HG03460 (cell line): ENCODE data around the gene CBLC.

Source experiments
- ATAC-seq: cut with Tn5 transposase; IDR thresholded peaks from one replicate; pipeline ENCODE4 v1.9.1; 2021; ENCODE audit not compliant: unreplicated experiment

The CBLC gene

GRCh38 chr19:44777715-44778347 is at the start of gene CBLC:
CBLC (plus strand) TSS chr19:44777890; CDS start chr19:44777932, 42 bp downstream.
- ATAC-seq: no peak

- no peak for ATAC-seq
Measured at GRCh38 chr19:44728178-44728577, 49.5 kb upstream of the CBLC start.

- ATAC-seq: no peak
Measured at GRCh38 chr19:44729516-44730033, 48.1 kb upstream of the CBLC start.

GRCh38 chr19:44731081-44731480 is 46.6 kb upstream of the CBLC start:
- ATAC-seq: no peak

GRCh38 chr19:44731622-44732021 is 46.1 kb upstream of the CBLC start:
- no peak for ATAC-seq

- ATAC-seq: no peak
Measured at GRCh38 chr19:44732235-44733014, 45.3 kb upstream of the CBLC start.

- no peak for ATAC-seq
Measured at GRCh38 chr19:44734357-44734756, 43.3 kb upstream of the CBLC start.

- no peak for ATAC-seq
Measured at GRCh38 chr19:44735011-44735410, 42.7 kb upstream of the CBLC start.

- no peak for ATAC-seq
Measured at GRCh38 chr19:44737238-44738071, 40.2 kb upstream of the CBLC start.

GRCh38 chr19:44738136-44738535 is 39.6 kb upstream of the CBLC start:
- no peak for ATAC-seq

GRCh38 chr19:44738603-44739558 is 38.8 kb upstream of the CBLC start:
- no peak for ATAC-seq

GRCh38 chr19:44740351-44740824 is 37.3 kb upstream of the CBLC start:
- no peak for ATAC-seq

- no peak for ATAC-seq
Measured at GRCh38 chr19:44741258-44741731, 36.4 kb upstream of the CBLC start.

- no peak for ATAC-seq
Measured at GRCh38 chr19:44741841-44742329, 35.8 kb upstream of the CBLC start.

- no peak for ATAC-seq
Measured at GRCh38 chr19:44742330-44743061, 35.2 kb upstream of the CBLC start.

GRCh38 chr19:44744871-44745332 is 32.8 kb upstream of the CBLC start:
- no peak for ATAC-seq

- no peak for ATAC-seq
Measured at GRCh38 chr19:44745341-44745831, 32.3 kb upstream of the CBLC start.

GRCh38 chr19:44745887-44746600 is 31.6 kb upstream of the CBLC start:
- ATAC-seq: no peak
